Stomach (tissue), 4 donors: Measurements from ENCODE around the gene SGTB.
A peak's percentile ranks its signal among the peaks of the same experiment; 100 is the strongest.

Experiments used
- CTCF ChIP-seq, 7 experiments: fragments of 450-650 bp in 4 of 7; fragments of 200-600 bp in 3 of 7; sonication (generic) in 3 of 7; IDR thresholded peaks; one replicate each; pipeline ENCODE4 v1.5.1; 2016 to 2019; ENCODE audit warnings: antibody characterized with exemption in 7 of 7, control low read depth in 2 of 7, mild to moderate bottlenecking in 1 of 7
- POLR2A ChIP-seq, 4 donors: fragments of 450-650 bp; IDR thresholded peaks; one replicate each; pipeline ENCODE4 v1.6.1; 2016; ENCODE audit warnings: antibody characterized with exemption in 4 of 4, control low read depth in 2 of 4, mild to moderate bottlenecking in 1 of 4, moderate library complexity in 1 of 4
- POLR2AphosphoS5 ChIP-seq, 3 donors: sonication (generic); formaldehyde crosslinking; IDR thresholded peaks; one replicate each; pipeline ENCODE4 v1.6.1; 2016; ENCODE audit warnings: antibody characterized with exemption in 3 of 3

GRCh38 chr5:65742565-65743231 lies 20.8 kb upstream of the SGTB start:
- TF ChIP-seq CTCF (IDR thresholded peaks at IDR 0.05) = peak in 4 of 7 experiments; percentile 23 to 51 (median 44)
- no peak for TF ChIP-seq POLR2A (IDR thresholded peaks at IDR 0.05)
- no peak for TF ChIP-seq POLR2AphosphoS5 (IDR thresholded peaks at IDR 0.05)
